HepG2 (cell line): ENCODE results near the gene PLET1. TPM values are rescaled to one million over a fixed set of nuclear protein-coding genes. Genes with fewer than 3 reads are reported as not detected.

ENCODE experiments used
- ATAC-seq: fragments of 200-7000 bp; cut with Tn5 transposase; 3 replicates; pipeline ENCODE4 v1.9.1; 2020; ENCODE audit warnings: mild to moderate bottlenecking, moderate library complexity
- BruUV-seq: library from RNA; stranded (reverse); fragments of 400-500 nt; replicated peaks from 2 replicates; lab custom pipeline; 2021; lab: Mats Ljungman, UMichigan
- CTCF ChIA-PET: fragments of 300-600 bp; formaldehyde crosslinking; extraction: SDS; loops from one replicate; lab custom pipeline; 2021; ENCODE audit warnings: low total read pairs, inconsistent platforms, low intra/inter-chr PET ratio; lab: Yijun Ruan, JAX
- POLR2A ChIA-PET: fragments of 350-600 bp; sonication (Branson Sonifier 250); formaldehyde crosslinking; loops from one replicate; lab custom pipeline; 2020; ENCODE audit warnings: antibody characterized with exemption, inconsistent platforms; lab: Yijun Ruan, JAX
- DNase-seq: peaks from one replicate; pipeline ENCODE4 v3.0.0-alpha.2; 2015; ENCODE audit warnings: low spot score
- FAIRE-seq: peaks from 3 replicates; lab custom pipeline; 2011; peaks lifted over from hg19 to GRCh38; lab: Jason Lieb, UNC
- H2AFZ ChIP-seq: one replicate; pipeline ENCODE4 v1.6.1; 2011; ENCODE audit warnings: low read length, inconsistent platforms
- H3K27ac ChIP-seq: fragments of 300-600 bp; 3 replicates; pipeline ENCODE4 v1.8.0; 2011; ENCODE audit warnings: mixed run types, mild to moderate bottlenecking, mixed read lengths, low read length, inconsistent platforms; ENCODE audit not compliant: insufficient read depth; ENCODE audit errors: extremely low read length
- H3K27me3 ChIP-seq, 2 experiments: fragments of 200-600 bp in 1 of 2; 2 replicates in 1 of 2; 3 replicates in 1 of 2; pipeline versions ENCODE4 v1.6.0 to v1.8.0; 2011; ENCODE audit warnings: low read length in 2 of 2, mild to moderate bottlenecking in 2 of 2, moderate library complexity in 2 of 2, inconsistent platforms in 1 of 2; ENCODE audit not compliant: insufficient read depth in 2 of 2, control insufficient read depth in 1 of 2
- H3K36me3 ChIP-seq, 2 experiments: fragments of 200-600 bp in 1 of 2; replicated peaks in 1 of 2; 2 replicates in 1 of 2; 3 replicates in 1 of 2; pipeline versions ENCODE4 v1.5.1 to v1.8.0; 2011; ENCODE audit warnings: low read length in 2 of 2, inconsistent platforms in 1 of 2; ENCODE audit not compliant: insufficient read depth in 2 of 2, control insufficient read depth in 1 of 2
- H3K4me1 ChIP-seq: 2 replicates; pipeline ENCODE4 v1.5.1; 2012; ENCODE audit warnings: low read length, inconsistent platforms; ENCODE audit not compliant: insufficient read depth
- H3K4me2 ChIP-seq: 2 replicates; pipeline ENCODE4 v1.6.0; 2011; ENCODE audit warnings: low read depth, low read length, inconsistent platforms
- H3K4me3 ChIP-seq, 3 experiments: fragments of 200-600 bp in 1 of 3; sonication (generic), shearing (Covaris generic) in 1 of 3; replicated peaks in 1 of 3; 2 replicates each; pipeline ENCODE4 v1.5.1; 2011 to 2016; ENCODE audit warnings: low read length in 3 of 3, inconsistent platforms in 2 of 3, low read depth in 2 of 3, mild to moderate bottlenecking in 2 of 3, control low read depth in 1 of 3, mixed read lengths in 1 of 3; ENCODE audit not compliant: insufficient read depth in 1 of 3
- H3K79me2 ChIP-seq: one replicate; pipeline ENCODE4 v1.6.1; 2011; ENCODE audit warnings: low read length, inconsistent platforms; ENCODE audit not compliant: insufficient read depth
- H3K9ac ChIP-seq: 2 replicates; pipeline ENCODE4 v1.6.0; 2011; ENCODE audit warnings: mild to moderate bottlenecking, low read depth, low read length, inconsistent platforms; ENCODE audit not compliant: insufficient read depth
- H3K9me3 ChIP-seq: 2 replicates; pipeline ENCODE4 v1.5.1; 2012; ENCODE audit warnings: mild to moderate bottlenecking, low read length
- H4K20me1 ChIP-seq: 2 replicates; pipeline ENCODE4 v1.6.0; 2011; ENCODE audit warnings: inconsistent platforms, mild to moderate bottlenecking, low read length, moderate library complexity; ENCODE audit not compliant: insufficient read depth
- GMEB1 ChIP-seq: sonication (generic); formaldehyde crosslinking; IDR thresholded peaks from 2 replicates; pipeline ENCODE4 v1.5.1; 2020; ENCODE audit warnings: missing genetic modification reagents, mild to moderate bottlenecking, borderline replicate concordance
- HNF4G ChIP-seq, 2 experiments: sonication (generic) in 1 of 2; formaldehyde crosslinking in 1 of 2; IDR thresholded peaks; 2 replicates each; pipeline versions ENCODE4 v1.4.0 to v1.6.1; 2011 to 2020; ENCODE audit warnings: borderline replicate concordance in 2 of 2, low read depth in 2 of 2, mild to moderate bottlenecking in 2 of 2, low read length in 1 of 2, missing genetic modification reagents in 1 of 2, moderate library complexity in 1 of 2
- MIER3 ChIP-seq: IDR thresholded peaks from 2 replicates; pipeline ENCODE4 v1.6.1; 2016; ENCODE audit warnings: missing compliant biosample characterization, borderline replicate concordance
- PPARG ChIP-seq: conservative IDR thresholded peaks from 2 replicates; pipeline ENCODE4 v1.6.1; 2016; ENCODE audit warnings: missing biosample characterization, missing genetic modification reagents
- RAD51 ChIP-seq: fragments of 450-650 bp; IDR thresholded peaks from 2 replicates; pipeline ENCODE4 v1.6.1; 2016; ENCODE audit warnings: borderline replicate concordance
- ZBTB10 ChIP-seq: sonication (generic); formaldehyde crosslinking; IDR thresholded peaks from 2 replicates; pipeline ENCODE4 v1.4.0; 2020; ENCODE audit warnings: missing genetic modification reagents, borderline replicate concordance
- ZBTB34 ChIP-seq: sonication (generic); formaldehyde crosslinking; IDR thresholded peaks from 2 replicates; pipeline ENCODE4 v1.8.0; 2022; ENCODE audit warnings: mild to moderate bottlenecking, missing genetic modification reagents
- ZNF20 ChIP-seq: sonication (generic); formaldehyde crosslinking; IDR thresholded peaks from 2 replicates; pipeline ENCODE4 v1.4.0; 2020; ENCODE audit warnings: mild to moderate bottlenecking, moderate library complexity, missing genetic modification reagents
- ZNF281 ChIP-seq: sonication (generic); formaldehyde crosslinking; IDR thresholded peaks from 2 replicates; pipeline ENCODE4 v1.4.0; 2020; ENCODE audit warnings: missing genetic modification reagents, borderline replicate concordance
- ZNF576 ChIP-seq: sonication (generic); formaldehyde crosslinking; IDR thresholded peaks from 2 replicates; pipeline ENCODE4 v1.4.0; 2020; ENCODE audit warnings: mild to moderate bottlenecking, missing genetic modification reagents
- ZNF652 ChIP-seq: IDR thresholded peaks from 2 replicates; pipeline ENCODE4 v1.6.1; 2016; ENCODE audit warnings: low read depth, borderline replicate concordance
- ZUFSP ChIP-seq: sonication (generic); formaldehyde crosslinking; IDR thresholded peaks from 2 replicates; pipeline ENCODE4 v1.9.0; 2021; ENCODE audit warnings: missing genetic modification reagents, mild to moderate bottlenecking, borderline replicate concordance
- WGBS: methylation state at CpG from one replicate; pipeline ENCODE4 v1.1.6; 2017; ENCODE audit warnings: low lambda C conversion rate; 5-methylcytosine and 5-hydroxymethylcytosine counted together
- in situ Hi-C: cut with HindIII; loops from 2 replicates; pipeline ENCODE4 v1.10.0; 2017; ENCODE audit warnings: low pct_unique_long_range_greater_than_20kb; ENCODE audit not compliant: extremely low pct_ligation_motif_present
- intact Hi-C: fragments of 100-400 bp; cut with micrococcal nuclease; formaldehyde crosslinking; loops from one replicate; pipeline ENCODE4 v1.10.0; 2022; ENCODE audit not compliant: unreplicated experiment
- polyA plus RNA-seq, 8 experiments: library from polyadenylated mRNA; depleted of rRNA in 3 of 8; stranded (reverse) in 7 of 8; unstranded in 1 of 8; fragments of >200 nt; fragmentation: Illumina TruSeq in 4 of 8; extraction: Trizol in 4 of 8; gene quantifications; 2 replicates each; pipeline versions ENCODE4 v1.2.1 to v1.2.3, GENCODE V29; 2011 to 2016; ENCODE audit warnings: low read depth in 4 of 8, missing spikeins in 1 of 8, mixed read lengths in 1 of 8; ENCODE audit not compliant: insufficient read depth in 1 of 8
- total RNA-seq, 5 experiments: library from RNA; depleted of rRNA; stranded (reverse); fragments of >200 nt; fragmentation: Illumina TruSeq; extraction: Trizol; gene quantifications; 2 replicates each; pipeline ENCODE4 v1.2.3, GENCODE V29; 2016; ENCODE audit warnings: low read depth in 1 of 5

PLET1 gene
- total and polyA plus RNA-seq, 2 of the 13 experiments (the other 11 are each of a cell fraction or from before 2014, with no cell fraction given): not detected

GRCh38 chr11:112216561-112217105 lies 44.0 kb downstream of the PLET1 start:
- no peak overlapping the region for H3K4me2 ChIP-seq
- ChIA-PET CTCF (no interaction called here), POLR2A (no interaction called here)
- H3K27me3 ChIP-seq: no peaks in the 10 kb centered on the region
- no peak overlapping the region for H3K9ac ChIP-seq
- H3K4me3 ChIP-seq: no peak overlapping the region
- no peak for DNase-seq
- in situ Hi-C loops: loop anchor here (10.0 kb wide), 1 partner anchor 338 kb away; no protein-coding TSS in a partner anchor
- H3K79me2 ChIP-seq: no peaks in the 10 kb centered on the region
- H3K4me1 ChIP-seq: peaks cover 30% of the 10 kb centered on the region
- 71% methylated on average over 1 of the region's 1 CpG for WGBS
- intact Hi-C loops: loop anchor here (10.0 kb wide), 1 partner anchor 1068 kb away; no protein-coding TSS in a partner anchor
- no TSS peak for BruUV-seq
- H4K20me1 ChIP-seq: no peaks in the 10 kb centered on the region
- no peaks in the 10 kb centered on the region for H3K9me3 ChIP-seq
- no peak for ATAC-seq
- H2AFZ ChIP-seq: no peak overlapping the region
- no peak overlapping the region for H3K27ac ChIP-seq
- no peaks in the 10 kb centered on the region for H3K36me3 ChIP-seq
- FAIRE-seq: no peak
- TF ChIP-seq ZNF576 (CRISPR knock-in tag): no peak
- no peak for TF ChIP-seq PPARG
- no peak for TF ChIP-seq ZNF652 (CRISPR knock-in tag)
- no peak for TF ChIP-seq ZNF281
- TF ChIP-seq ZNF20 (CRISPR knock-in tag): no peak
- no peak for TF ChIP-seq HNF4G (IDR thresholded peaks at IDR 0.05; ENCODE audit: borderline replicate concordance, low read depth, low read length)
- TF ChIP-seq HNF4G (CRISPR knock-in tag; IDR thresholded peaks at IDR 0.05; ENCODE audit: borderline replicate concordance, low read depth): no peak
- TF ChIP-seq GMEB1 (CRISPR knock-in tag): no peak
- TF ChIP-seq ZUFSP (CRISPR knock-in tag): no peak
- TF ChIP-seq ZBTB10 (CRISPR knock-in tag): no peak
- TF ChIP-seq RAD51: no peak
- no peak for TF ChIP-seq MIER3 (CRISPR knock-in tag)
- no peak for TF ChIP-seq ZBTB34 (CRISPR knock-in tag)
